H54 (cell line): ENCODE measurements around the gene HELZ.

Source experiments
- DNase-seq: peaks from one replicate; pipeline ENCODE4 v3.0.0; 2011; ENCODE audit warnings: low spot score, mixed read lengths; ENCODE audit not compliant: insufficient read length
- FAIRE-seq: peaks from 3 replicates; lab custom pipeline; 2011; peaks lifted over from hg19 to GRCh38; lab: Jason Lieb, UNC
- POLR2A ChIP-seq: IDR thresholded peaks from 2 replicates; pipeline ENCODE4 v1.6.1; 2011; ENCODE audit warnings: low read depth, mild to moderate bottlenecking, low read length

The HELZ gene

DNA sequence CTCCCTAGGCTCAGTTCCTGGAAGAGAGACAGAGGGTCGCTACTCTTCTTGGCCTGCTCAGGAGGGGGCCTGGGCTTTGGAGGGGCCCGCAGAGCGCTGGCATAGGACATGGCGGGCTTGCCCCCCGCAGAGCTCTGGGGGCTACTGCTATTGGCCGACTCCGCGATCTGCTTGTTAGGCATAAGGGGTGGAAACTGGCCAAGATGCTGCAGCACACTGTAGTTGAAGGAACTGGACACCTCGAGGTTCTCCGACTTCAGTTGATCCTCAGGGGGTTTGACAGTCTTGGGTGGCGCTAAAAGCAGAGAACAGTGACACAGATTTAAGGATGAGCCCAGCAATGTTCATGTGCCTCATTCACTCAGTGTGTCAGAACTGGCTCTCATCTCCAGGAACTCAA lies 166.7 kb downstream of the HELZ start:
- FAIRE-seq (no peak), DNase-seq (no peak)
- TF ChIP-seq POLR2A, result no peak

DNA sequence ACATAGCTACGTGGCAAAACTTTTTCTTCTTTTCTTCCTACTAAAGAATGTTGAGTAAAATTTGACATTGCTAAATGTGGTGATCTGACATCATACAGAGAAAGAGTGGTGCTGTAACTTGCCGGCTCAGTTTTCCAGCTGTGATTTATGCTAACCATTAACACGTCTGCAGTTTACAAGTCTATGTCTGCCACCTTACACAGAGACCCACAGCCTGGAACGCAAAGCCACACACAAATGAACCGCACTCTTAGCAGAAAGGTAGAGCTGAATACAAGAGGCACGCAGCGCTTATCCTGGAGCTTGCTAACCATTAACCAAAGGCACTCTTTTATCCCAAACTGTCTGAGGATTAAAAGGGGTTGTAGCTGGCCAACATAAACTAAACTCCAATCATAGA lies 168.7 kb downstream of the HELZ start:
- FAIRE-seq (no peak), DNase-seq (no peak)
- no peak for TF ChIP-seq POLR2A

DNA sequence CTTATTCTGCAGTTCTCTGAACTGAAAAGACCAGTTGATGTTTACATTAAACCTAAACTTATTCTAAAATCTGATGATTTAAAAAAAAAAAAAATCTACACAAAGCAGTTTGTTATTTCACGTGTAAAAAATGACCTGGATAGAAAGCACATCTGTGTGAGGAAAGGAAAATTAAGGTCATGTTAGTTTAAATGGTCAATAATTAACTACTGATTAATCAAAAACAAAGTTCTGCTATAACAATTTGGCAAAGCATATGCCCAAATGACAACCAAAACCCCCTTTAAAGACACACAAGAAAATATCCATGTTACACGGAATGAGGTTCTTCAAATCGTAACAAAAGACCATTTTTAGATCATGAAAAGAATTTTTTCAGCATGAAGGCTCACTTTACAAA lies 170.2 kb downstream of the HELZ start:
- peak; percentile 45 for FAIRE-seq
- DNase-seq, result no peak
- TF ChIP-seq POLR2A, result no peak

DNA sequence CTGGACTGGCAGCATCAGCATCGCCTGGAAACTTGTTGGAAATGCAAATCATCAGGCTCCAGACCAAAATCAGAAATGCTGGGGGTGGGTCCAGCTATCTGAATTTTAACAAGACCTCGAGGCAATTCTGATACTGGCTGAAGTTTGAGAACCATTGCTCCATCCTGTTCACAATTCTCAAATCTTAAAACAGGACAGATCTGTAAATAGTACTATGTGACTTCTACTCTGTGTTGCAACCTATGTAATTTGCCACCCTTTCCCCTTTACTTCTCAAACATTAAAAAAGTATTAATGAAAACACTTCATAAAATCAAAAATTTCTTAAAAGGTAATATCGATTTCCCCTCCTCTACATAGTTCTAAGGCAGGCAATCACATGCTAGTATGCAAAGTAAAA lies 172.1 kb downstream of the HELZ start:
- TF ChIP-seq POLR2A, result no peak
- DNase-seq, result no peak
- FAIRE-seq, result no peak

DNA sequence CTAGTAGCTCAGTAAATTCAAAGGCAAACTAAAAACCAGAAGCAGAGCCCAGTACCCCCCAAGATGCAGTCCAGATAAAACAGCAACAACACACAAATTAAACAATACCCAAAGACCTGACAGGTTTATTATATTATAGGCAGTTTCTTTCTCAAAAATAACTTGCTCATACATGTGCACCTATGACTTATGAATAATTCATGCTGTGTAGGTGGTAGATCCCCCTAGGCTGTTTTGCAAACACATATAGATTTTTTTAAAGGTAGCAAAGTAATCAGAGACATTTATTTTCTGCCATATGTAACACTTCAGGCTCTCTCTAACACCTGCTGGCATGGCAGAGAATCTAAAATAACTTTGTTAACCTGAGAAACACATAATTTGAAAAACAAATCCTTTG lies 173.4 kb downstream of the HELZ start:
- no peak for DNase-seq
- no peak for TF ChIP-seq POLR2A
- FAIRE-seq, result no peak

DNA sequence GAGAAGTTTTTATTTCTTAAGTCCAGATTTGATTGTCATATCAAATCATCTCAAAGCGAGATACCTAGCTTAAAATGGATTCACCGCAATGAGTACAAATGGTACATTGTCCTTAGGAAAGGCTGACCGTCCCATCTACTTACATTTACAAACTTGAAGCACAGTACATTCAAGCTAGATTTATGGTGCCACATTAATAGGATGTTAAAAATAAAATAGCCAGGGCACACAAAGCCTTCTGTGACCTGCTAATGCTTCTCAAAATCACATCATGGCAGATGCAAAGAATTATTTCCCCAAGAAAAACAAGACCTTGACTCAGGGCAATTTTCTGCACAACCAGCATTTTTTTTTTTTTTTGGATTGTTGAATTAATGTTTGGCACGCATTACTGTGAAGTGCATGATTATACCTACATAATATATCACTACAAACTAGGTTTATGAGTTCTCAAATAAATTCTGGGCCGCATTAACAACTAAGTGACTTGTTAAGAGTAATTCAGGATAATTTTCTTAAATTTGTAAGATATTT lies 175.3 kb downstream of the HELZ start:
- FAIRE-seq, result no peak
- no peak for DNase-seq
- TF ChIP-seq POLR2A, result no peak

DNA sequence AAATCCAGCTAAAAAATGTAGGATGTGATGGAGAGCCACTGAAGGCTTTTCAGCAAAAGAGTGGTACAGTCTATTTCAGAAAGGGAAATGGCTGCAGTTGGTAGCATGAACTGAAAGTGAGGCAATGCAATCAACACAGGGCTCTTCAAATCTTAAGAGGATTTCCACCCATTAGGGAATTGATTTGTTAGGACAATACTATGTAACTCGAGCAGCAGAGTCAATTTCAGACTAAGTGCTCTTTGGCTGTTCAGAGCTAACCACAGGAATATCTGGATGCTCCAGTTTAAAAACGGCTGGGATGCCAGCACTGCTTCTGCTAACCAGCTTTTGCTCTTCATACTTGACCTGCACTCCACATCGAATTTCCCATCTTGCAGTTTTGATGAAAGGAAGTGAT lies 176.0 kb downstream of the HELZ start:
- DNase-seq (no peak), FAIRE-seq (no peak)
- TF ChIP-seq POLR2A, result no peak

DNA sequence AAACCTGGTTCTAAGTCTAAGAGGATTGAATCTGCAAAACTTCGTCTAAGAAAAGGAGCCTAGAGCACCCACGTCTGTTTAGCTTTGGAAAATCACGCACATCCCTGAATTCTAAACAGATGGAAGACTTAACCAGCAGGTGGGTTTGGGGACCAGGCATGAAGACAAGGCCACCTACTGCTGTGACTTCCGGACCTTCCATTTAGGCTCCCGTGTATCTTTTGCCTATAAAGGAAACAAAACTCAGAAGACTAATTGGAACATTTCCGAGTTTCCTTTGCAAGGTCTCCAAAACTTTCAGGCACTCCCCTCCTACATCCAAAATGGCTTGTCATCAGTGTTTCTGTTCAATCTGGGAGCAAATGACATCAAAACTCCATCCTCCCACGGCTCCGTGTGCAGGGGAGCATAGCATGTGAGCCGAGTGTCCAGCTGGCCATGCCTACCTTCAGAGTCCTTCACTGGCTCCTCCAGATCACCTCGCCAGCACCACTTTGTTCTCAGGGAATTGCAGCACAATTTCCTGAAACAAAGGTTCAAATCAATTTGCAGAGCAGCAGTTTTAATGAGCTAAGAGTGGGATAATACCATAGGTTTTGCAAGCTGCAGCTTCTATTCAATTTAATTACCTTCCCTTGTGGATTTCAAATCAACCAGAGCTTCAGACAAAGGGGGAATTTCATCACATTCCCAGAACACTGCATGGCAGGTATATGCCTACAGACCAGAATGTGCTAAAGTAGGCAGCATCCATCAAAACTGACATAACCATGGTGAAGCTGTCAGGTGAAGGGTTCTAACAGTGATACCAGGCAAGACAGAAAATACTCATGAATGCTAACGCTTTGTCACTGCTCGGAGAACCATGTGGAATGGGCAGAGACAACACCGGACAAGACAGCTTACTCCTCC lies 177.2 kb downstream of the HELZ start:
- no peak for FAIRE-seq
- no peak for TF ChIP-seq POLR2A
- DNase-seq, result no peak

DNA sequence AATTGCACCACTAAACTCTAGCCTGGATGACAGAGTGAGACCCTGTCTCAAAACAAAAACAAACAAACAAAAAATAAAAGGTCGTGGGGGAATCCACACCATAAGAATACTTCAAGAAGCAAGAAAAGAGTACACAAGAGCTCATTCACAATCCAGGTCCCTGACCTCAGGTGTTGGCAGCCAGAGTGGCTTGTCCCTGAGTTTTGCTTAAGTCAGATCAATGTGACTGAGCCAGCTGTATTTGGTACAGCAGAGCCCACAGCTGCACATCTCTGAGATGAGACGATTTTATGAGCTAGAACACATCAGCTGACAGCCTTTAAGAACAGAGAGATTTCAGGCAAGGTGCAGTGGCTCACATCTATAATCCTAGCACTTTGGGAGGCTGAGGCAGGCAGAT lies 178.3 kb downstream of the HELZ start:
- TF ChIP-seq POLR2A, result no peak
- no peak for FAIRE-seq
- no peak for DNase-seq

DNA sequence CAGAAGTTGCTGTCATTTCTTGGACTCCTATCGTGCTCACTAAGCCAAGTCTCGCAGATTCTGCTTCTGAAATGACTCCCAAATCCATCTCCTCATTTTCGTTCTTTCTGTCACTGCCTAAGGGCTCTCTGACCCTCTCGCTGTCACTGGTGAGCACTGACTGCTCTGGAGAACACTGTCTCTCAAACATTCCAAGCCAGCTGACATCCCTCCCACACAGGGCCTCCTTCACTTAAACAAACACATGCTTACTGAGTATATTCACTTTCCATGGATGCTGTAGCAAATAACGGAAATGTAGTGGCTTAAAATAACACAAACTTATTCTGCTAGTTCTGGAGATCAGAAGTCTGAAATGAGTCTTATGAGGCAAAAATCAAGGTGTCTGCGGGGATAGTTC lies 181.9 kb downstream of the HELZ start:
- FAIRE-seq (no peak), DNase-seq (no peak)
- TF ChIP-seq POLR2A, result no peak

DNA sequence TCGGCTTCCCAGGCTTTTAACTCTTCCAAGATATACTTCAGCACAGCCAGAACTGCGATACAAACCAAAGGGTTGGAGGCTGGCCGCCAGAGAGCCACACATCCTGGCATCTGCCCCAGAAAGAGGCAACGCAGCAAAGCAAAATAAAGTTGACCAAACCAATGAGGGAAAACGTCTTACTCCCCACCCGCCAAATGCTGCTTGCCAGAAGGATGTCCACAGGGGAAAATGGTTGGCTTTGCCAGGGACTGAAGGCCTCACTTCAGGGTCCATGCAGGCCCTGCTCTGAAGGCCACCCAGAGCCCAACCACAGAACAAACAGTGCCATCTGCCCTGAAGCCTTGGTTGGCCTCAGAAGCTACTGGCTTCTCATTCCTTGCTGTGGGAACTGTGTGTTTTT lies 185.6 kb downstream of the HELZ start:
- TF ChIP-seq POLR2A, result no peak
- FAIRE-seq (no peak), DNase-seq (no peak)

DNA sequence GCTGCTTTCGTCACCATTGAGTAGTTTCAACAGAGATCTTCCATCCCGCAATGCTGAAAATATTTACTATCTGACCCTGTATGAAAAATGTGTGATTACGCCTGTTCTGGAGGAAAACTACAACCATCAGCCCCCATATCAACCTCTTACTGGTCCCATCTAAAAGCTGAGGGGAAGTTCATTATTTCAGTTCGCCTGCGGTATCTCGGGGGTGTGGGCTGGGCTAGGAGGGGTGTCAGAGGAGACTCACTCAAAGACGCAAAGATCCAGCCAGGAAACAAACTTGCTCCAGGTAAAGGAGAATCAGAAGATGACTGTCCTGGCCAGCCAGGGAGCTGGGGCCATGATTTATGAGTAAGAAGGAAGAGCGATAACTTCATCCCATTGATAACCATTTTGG lies 187.0 kb downstream of the HELZ start:
- no peak for TF ChIP-seq POLR2A
- FAIRE-seq (no peak), DNase-seq (no peak)

DNA sequence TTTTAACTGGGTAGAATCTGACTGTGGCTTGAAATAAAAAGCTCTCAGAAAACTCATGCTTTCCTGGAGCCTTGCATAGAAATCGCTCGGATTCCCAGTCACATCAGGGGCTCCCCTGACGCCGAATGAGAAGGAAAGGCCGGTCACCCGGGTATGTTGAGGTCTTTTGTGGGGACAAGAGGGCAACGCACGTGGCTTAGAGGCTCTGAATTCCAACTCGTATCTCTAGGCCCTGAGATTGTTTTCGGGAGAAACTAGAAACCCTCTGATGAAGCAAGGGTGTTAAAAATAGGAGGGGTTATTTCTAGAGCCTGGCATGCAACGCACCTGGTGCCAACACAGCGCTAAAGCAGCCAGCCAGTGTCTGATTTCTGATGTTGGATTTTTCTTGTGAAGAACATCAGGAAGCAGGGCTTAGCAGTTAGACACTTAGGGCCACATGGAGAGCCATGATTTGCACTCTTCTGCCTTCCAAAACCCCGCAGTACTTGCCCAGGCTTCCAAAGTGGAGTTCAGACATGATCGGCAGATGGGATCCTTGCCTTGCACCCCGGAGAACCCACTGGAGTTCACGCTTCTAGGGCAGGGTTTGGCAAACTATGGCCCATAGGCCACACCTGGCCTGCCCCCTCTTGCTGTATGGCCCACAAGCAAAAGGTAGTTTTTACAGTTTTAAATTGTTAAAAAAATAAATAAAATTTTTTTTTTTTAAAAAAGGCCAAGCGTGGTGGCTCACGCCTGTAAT lies 188.1 kb downstream of the HELZ start:
- DNase-seq (no peak), FAIRE-seq (no peak)
- TF ChIP-seq POLR2A, result no peak
